ENCODE measurements around the gene SAMD14.

DNA sequence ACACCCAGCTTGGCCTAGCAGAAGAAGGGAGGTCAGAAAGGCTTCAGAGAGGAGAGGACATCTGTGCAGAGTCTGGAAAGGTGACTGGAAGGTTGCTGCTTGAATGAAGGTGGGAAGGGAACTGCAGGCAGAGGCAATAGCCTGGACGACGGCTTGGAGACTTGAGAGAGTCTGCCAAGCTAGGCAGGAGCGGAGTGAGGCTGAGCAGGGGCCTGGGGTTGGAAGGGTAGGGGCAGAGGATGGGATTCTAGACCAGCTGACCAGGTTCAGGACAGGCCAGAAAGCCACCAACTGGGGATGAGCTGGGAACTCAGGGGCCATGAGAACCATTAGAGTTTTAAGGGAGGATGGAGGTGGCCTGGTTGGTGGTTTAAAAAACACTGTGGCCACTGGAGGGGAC, 35.5 kb upstream of the SAMD14 start:
- TF ChIP-seq, protein P1, sequence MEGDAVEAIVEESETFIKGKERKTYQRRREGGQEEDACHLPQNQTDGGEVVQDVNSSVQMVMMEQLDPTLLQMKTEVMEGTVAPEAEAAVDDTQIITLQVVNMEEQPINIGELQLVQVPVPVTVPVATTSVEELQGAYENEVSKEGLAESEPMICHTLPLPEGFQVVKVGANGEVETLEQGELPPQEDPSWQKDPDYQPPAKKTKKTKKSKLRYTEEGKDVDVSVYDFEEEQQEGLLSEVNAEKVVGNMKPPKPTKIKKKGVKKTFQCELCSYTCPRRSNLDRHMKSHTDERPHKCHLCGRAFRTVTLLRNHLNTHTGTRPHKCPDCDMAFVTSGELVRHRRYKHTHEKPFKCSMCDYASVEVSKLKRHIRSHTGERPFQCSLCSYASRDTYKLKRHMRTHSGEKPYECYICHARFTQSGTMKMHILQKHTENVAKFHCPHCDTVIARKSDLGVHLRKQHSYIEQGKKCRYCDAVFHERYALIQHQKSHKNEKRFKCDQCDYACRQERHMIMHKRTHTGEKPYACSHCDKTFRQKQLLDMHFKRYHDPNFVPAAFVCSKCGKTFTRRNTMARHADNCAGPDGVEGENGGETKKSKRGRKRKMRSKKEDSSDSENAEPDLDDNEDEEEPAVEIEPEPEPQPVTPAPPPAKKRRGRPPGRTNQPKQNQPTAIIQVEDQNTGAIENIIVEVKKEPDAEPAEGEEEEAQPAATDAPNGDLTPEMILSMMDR (IDR thresholded peaks at IDR 0.05), result no peak
- TF ChIP-seq EP300 (IDR thresholded peaks at IDR 0.05) (no peak), POLR2A (IDR thresholded peaks at IDR 0.05) (no peak)

All from ovary (tissue), 3 donors.